ENCODE data around the gene NAPSA.

DNA sequence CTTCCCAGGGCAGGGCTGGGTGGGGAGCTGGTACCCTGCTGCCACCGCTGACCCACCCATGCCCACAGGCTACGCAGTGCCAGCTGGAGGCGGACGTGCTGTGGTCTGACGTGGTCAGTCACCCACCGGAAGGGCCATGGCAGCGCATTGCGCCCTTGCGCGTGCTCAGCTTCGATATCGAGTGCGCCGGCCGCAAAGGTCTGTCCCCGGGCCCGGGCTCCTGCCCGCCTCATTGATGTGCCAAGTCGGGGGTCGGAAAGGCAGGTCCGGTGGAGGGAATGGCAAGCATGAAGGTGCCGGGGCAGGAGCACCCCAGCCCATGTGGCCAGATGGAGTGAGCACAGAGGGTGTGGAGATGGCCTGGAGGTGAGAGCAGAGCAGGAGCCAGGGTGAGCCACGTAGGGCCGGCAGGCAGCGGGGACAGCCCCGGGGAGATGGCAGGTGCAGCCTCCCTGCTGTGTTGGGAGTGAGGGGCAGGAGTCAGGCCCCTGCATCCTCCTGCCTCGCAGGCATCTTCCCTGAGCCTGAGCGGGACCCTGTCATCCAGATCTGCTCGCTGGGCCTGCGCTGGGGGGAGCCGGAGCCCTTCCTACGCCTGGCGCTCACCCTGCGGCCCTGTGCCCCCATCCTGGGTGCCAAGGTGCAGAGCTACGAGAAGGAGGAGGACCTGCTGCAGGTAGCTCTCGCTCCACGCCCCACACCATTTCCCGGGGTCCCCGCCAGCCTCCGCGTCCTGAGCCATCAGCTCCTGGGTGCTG lies 37.3 kb upstream of the NAPSA start:
- TF ChIP-seq, protein P1, sequence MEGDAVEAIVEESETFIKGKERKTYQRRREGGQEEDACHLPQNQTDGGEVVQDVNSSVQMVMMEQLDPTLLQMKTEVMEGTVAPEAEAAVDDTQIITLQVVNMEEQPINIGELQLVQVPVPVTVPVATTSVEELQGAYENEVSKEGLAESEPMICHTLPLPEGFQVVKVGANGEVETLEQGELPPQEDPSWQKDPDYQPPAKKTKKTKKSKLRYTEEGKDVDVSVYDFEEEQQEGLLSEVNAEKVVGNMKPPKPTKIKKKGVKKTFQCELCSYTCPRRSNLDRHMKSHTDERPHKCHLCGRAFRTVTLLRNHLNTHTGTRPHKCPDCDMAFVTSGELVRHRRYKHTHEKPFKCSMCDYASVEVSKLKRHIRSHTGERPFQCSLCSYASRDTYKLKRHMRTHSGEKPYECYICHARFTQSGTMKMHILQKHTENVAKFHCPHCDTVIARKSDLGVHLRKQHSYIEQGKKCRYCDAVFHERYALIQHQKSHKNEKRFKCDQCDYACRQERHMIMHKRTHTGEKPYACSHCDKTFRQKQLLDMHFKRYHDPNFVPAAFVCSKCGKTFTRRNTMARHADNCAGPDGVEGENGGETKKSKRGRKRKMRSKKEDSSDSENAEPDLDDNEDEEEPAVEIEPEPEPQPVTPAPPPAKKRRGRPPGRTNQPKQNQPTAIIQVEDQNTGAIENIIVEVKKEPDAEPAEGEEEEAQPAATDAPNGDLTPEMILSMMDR (IDR thresholded peaks at IDR 0.05; ENCODE audit: low read length) = no peak
- no peak for TF ChIP-seq EZH2 (IDR thresholded peaks at IDR 0.05; ENCODE audit: borderline replicate concordance, low read length)

Data from OCI-LY1 (cell line).